ENCODE measurements around the gene KCNQ1. TPM values are rescaled to one million over a fixed set of nuclear protein-coding genes. Genes with fewer than 3 reads are reported as not detected.

The KCNQ1 gene
- total and polyA plus RNA-seq, 2 donors (not counting 3 experiments of a cell fraction or from before 2014, with no cell fraction given) = 0.07 to 0.09 TPM

DNA sequence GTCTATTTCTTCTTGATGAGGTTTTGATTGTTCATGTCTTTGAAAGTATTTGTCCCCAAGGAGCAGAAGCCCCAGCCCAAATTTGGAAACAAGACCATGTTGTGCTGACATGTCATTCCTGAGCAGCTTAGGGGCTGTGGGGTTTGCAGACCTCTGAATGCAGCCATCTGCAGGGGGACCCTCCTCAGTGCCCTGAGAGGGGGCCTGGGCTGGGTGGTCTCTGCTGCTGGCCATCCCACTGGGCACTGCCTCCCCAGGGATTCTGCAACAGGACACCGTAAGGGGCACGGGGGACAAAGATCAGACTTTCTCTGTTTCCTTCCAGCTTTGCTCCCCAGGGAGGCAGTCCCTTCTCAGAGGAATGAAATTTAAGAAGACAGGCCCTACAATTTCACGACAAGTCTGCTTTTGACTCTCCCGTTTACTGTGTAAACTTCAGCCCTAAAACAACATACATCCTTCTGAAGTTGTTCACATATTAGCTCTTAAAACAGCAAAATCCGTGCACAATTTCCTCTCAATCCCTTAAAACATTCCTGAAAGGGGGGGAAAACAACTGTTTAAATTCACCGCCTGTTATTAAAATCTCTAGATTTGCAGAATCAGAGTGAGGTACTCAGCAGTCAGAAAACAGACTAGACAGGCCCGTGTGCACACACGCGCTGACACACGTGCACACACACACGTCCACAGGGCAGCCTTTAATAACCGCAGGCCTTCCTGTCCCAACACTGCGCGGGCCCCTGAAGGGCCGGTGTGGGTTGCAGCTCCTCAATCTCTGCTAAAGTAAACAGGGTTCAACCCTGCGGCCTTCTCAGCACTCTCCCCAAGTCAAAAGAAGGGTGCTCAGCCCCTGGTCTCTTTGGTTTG is 109.8 kb downstream of the KCNQ1 start:
- H3K27ac ChIP-seq (ENCODE audit: insufficient read depth, low read depth, low read length) = no peak overlapping the region
- no peak overlapping the region for H3K4me2 ChIP-seq (ENCODE audit: insufficient read depth, low read length)
- intact Hi-C loops (cut with micrococcal nuclease) = no loop called here
- H3K36me3 ChIP-seq (ENCODE audit: control insufficient read depth in 2 of 2, extremely low read depth in 1 of 2, insufficient read depth in 2 of 2, low read length in 2 of 2) = no peaks in the 10 kb centered on the region
- H3K4me1 ChIP-seq (ENCODE audit: control insufficient read depth, extremely low read depth, insufficient read depth, low read length) = no peaks in the 10 kb centered on the region
- no peak overlapping the region for H3K4me3 ChIP-seq (replicated peaks in 1 of 3; ENCODE audit: insufficient read depth in 1 of 3, low read depth in 1 of 3, low read length in 3 of 3)
- H3K9me1 ChIP-seq (replicated peaks; ENCODE audit: control insufficient read depth, extremely low read depth, insufficient read depth, low read length) = no peaks in the 10 kb centered on the region
- H3K9me3 ChIP-seq (replicated peaks; ENCODE audit: control insufficient read depth, insufficient read depth, low read length) = no peaks in the 10 kb centered on the region
- peaks cover 0 to 4% of the 10 kb centered on the region in 2 experiments for H3K27me3 ChIP-seq (ENCODE audit: control insufficient read depth in 2 of 2, insufficient read depth in 2 of 2, low read length in 2 of 2)
- ChIA-PET POLR2A (no interaction called here), CTCF (interaction anchor here (1.6 kb wide), 2 partner anchors 22 to 337 kb away, joined by 3 to 4 read pairs; no protein-coding TSS in a partner anchor)
- BruUV-seq (replicated peaks) = no TSS peak
- dilution Hi-C loops (cut with MboI; ENCODE audit: extremely low pct_ligation_motif_present, low sequenced_read_pairs) = no loop called here
- no peak overlapping the region for H3K9ac ChIP-seq (replicated peaks; ENCODE audit: extremely low read depth, insufficient read depth, low read length)
- FAIRE-seq (no peak), DNase-seq (ENCODE audit: low read depth, low spot score) (no peak)
- no peak overlapping the region for H2AFZ ChIP-seq (ENCODE audit: low read depth, low read length)
- no peaks in the 10 kb centered on the region for H4K20me1 ChIP-seq (replicated peaks; ENCODE audit: control insufficient read depth, extremely low read depth, insufficient read depth, low read length)
- no peaks in the 10 kb centered on the region for H3K79me2 ChIP-seq (ENCODE audit: control insufficient read depth, insufficient read depth, low read length)
- TF ChIP-seq POLR2A (IDR thresholded peaks at IDR 0.05; ENCODE audit: low read depth, low read length) = no peak
- TF ChIP-seq MYC (IDR thresholded peaks at IDR 0.05; ENCODE audit: low read depth, low read length) = no peak
- no peak for TF ChIP-seq JUN (IDR thresholded peaks at IDR 0.05; ENCODE audit: borderline replicate concordance, insufficient read depth, insufficient read length, low read depth)
- no peak for TF ChIP-seq GATA2 (IDR thresholded peaks at IDR 0.05; ENCODE audit: insufficient read depth, insufficient read length, low read depth, low read length)
- no peak for TF ChIP-seq FOS (IDR thresholded peaks at IDR 0.05; ENCODE audit: borderline replicate concordance, insufficient read depth, low read length)
- TF ChIP-seq POLR2AphosphoS5 (IDR thresholded peaks at IDR 0.05; ENCODE audit: insufficient read depth, low read depth, low read length) = no peak
- TF ChIP-seq EZH2 (IDR thresholded peaks at IDR 0.05; ENCODE audit: borderline replicate concordance, low read depth, low read length, severe bottlenecking) = no peak
- TF ChIP-seq, protein P1, sequence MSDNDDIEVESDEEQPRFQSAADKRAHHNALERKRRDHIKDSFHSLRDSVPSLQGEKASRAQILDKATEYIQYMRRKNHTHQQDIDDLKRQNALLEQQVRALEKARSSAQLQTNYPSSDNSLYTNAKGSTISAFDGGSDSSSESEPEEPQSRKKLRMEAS (IDR thresholded peaks at IDR 0.05; ENCODE audit: insufficient read depth, insufficient read length) = no peak
- TF ChIP-seq, protein P2, sequence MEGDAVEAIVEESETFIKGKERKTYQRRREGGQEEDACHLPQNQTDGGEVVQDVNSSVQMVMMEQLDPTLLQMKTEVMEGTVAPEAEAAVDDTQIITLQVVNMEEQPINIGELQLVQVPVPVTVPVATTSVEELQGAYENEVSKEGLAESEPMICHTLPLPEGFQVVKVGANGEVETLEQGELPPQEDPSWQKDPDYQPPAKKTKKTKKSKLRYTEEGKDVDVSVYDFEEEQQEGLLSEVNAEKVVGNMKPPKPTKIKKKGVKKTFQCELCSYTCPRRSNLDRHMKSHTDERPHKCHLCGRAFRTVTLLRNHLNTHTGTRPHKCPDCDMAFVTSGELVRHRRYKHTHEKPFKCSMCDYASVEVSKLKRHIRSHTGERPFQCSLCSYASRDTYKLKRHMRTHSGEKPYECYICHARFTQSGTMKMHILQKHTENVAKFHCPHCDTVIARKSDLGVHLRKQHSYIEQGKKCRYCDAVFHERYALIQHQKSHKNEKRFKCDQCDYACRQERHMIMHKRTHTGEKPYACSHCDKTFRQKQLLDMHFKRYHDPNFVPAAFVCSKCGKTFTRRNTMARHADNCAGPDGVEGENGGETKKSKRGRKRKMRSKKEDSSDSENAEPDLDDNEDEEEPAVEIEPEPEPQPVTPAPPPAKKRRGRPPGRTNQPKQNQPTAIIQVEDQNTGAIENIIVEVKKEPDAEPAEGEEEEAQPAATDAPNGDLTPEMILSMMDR (IDR thresholded peaks at IDR 0.05; ENCODE audit: extremely low read depth in 1 of 2, insufficient read depth in 1 of 2, low read depth in 1 of 2, low read length in 2 of 2) = no peak
